Measurements from ENCODE around the gene SRC. TPM values are rescaled to one million over a fixed set of nuclear protein-coding genes. Genes with fewer than 3 reads are reported as not detected.

Gene SRC
- total RNA-seq, 1 experiment from 2014 or later: 42.3 TPM

GRCh38 chr20:37419307-37419706 is 73.4 kb downstream of the SRC start:
- DNase-seq (ENCODE audit: low read depth, low spot score) (no peak), ATAC-seq (no peak)
- Histone ChIP-seq H3K9me3 (ENCODE audit: control insufficient read depth in 1 of 2, insufficient read depth in 1 of 2, low read depth in 1 of 2, low read length in 2 of 2) (no peaks in the 10 kb centered on the region), H3K9me2 (ENCODE audit: insufficient read depth) (no peaks in the 10 kb centered on the region), H3K36me3 (ENCODE audit: control insufficient read depth in 1 of 2, insufficient read depth in 2 of 2, low read length in 2 of 2) (no peaks in the 10 kb centered on the region), H3K27me3 (ENCODE audit: insufficient read depth, low read length) (peaks cover 36% of the 10 kb centered on the region), H3K27ac (ENCODE audit: low read depth, low read length) (no peak overlapping the region), H3K9ac (ENCODE audit: low read length) (no peak overlapping the region), H3K4me2 (ENCODE audit: low read length) (no peak overlapping the region), H3K79me2 (ENCODE audit: insufficient read depth, low read length) (no peaks in the 10 kb centered on the region), H2AFZ (ENCODE audit: low read depth, low read length, poor library complexity, severe bottlenecking) (no peak overlapping the region), H4K20me1 (ENCODE audit: insufficient read depth) (no peaks in the 10 kb centered on the region), H3K4me1 (ENCODE audit: control insufficient read depth in 1 of 2, insufficient read depth in 2 of 2, low read length in 2 of 2) (no peaks in the 10 kb centered on the region), H3K4me3 (replicated peaks in 1 of 2; ENCODE audit: low read depth in 1 of 2, low read length in 2 of 2) (no peak overlapping the region)
- POLR2A ChIA-PET: no interaction called here
- intact Hi-C loops (cut with micrococcal nuclease): no loop called here
- CTCF ChIA-PET: no interaction called here
- RAD21 ChIA-PET (ENCODE audit: low non-redundant PET in 1 of 2, low total read pairs in 2 of 2, uncharacterized antibody in 2 of 2, unreplicated experiment in 2 of 2): no interaction called here
- no peak for TF ChIP-seq ELF1 (IDR thresholded peaks at IDR 0.05; ENCODE audit: borderline replicate concordance, low read depth)
- TF ChIP-seq SP1 (IDR thresholded peaks at IDR 0.05; ENCODE audit: low read depth): no peak
- TF ChIP-seq SIN3A (IDR thresholded peaks at IDR 0.05; ENCODE audit: low read depth): no peak
- TF ChIP-seq EZH2 (IDR thresholded peaks at IDR 0.05): no peak
- no peak for TF ChIP-seq SRF (IDR thresholded peaks at IDR 0.05; ENCODE audit: low read depth)
- TF ChIP-seq ZNF274 (IDR thresholded peaks at IDR 0.05; ENCODE audit: low read depth, low read length): no peak
- no peak for TF ChIP-seq CBX3 (IDR thresholded peaks at IDR 0.05; ENCODE audit: low read depth)
- TF ChIP-seq TCF7L2 (IDR thresholded peaks at IDR 0.05; ENCODE audit: borderline replicate concordance, extremely low read depth, insufficient read depth, insufficient read length): no peak
- TF ChIP-seq EGR1 (IDR thresholded peaks at IDR 0.05; ENCODE audit: low read depth): no peak
- no peak for TF ChIP-seq CTCF (IDR thresholded peaks at IDR 0.05 in 2 of 3, conservative IDR thresholded peaks at IDR 0.05 in 1 of 3; ENCODE audit: borderline replicate concordance in 1 of 3, insufficient read depth in 1 of 3, low read depth in 2 of 3, low read length in 2 of 3)
- no peak for TF ChIP-seq JUND (IDR thresholded peaks at IDR 0.05)
- TF ChIP-seq RAD21 (IDR thresholded peaks at IDR 0.05; ENCODE audit: low read depth): no peak
- TF ChIP-seq ZBTB33 (IDR thresholded peaks at IDR 0.05; ENCODE audit: extremely low read depth, insufficient replicate concordance, low read length): no peak
- BruUV-seq (replicated peaks): no TSS peak

Data from HCT116 (cell line).